Progenitor cell of endocrine pancreas (in vitro differentiated cells): ENCODE measurements around the gene OR56A4. TPM values are rescaled to one million over a fixed set of nuclear protein-coding genes. Genes with fewer than 3 reads are reported as not detected.

Experiments
- DNase-seq: peaks from one replicate; pipeline ENCODE4 v3.0.0; 2021; ENCODE audit warnings: low spot score; ENCODE audit not compliant: unreplicated experiment
- H3K27ac Mint-ChIP-seq: 2 replicates; pipeline ENCODE4 v1.8.0; 2021; ENCODE audit warnings: mild to moderate bottlenecking, moderate library complexity, mixed read lengths
- H3K27me3 Mint-ChIP-seq: 2 replicates; pipeline ENCODE4 v1.8.0; 2021; ENCODE audit warnings: mixed read lengths
- H3K36me3 Mint-ChIP-seq: 2 replicates; pipeline ENCODE4 v1.8.0; 2022; ENCODE audit warnings: mixed read lengths; ENCODE audit not compliant: insufficient read depth
- H3K4me1 Mint-ChIP-seq: 2 replicates; pipeline ENCODE4 v1.8.0; 2021; ENCODE audit warnings: low read depth, mixed read lengths
- H3K4me3 Mint-ChIP-seq: 2 replicates; pipeline ENCODE4 v1.8.0; 2021; ENCODE audit warnings: low read depth, mild to moderate bottlenecking, moderate library complexity, mixed read lengths
- H3K9me3 Mint-ChIP-seq: 2 replicates; pipeline ENCODE4 v1.8.0; 2021; ENCODE audit warnings: low read depth, mixed read lengths
- CTCF ChIP-seq: fragments of 200-600 bp; sonication (generic); IDR thresholded peaks from one replicate; pipeline ENCODE4 v1.5.0; 2021; ENCODE audit warnings: antibody characterized with exemption, mild to moderate bottlenecking; ENCODE audit not compliant: unreplicated experiment
- total RNA-seq: library from RNA; stranded (reverse); gene quantifications from 2 replicates; pipeline ENCODE4 v1.2.1, GENCODE V29; 2021

The OR56A4 gene
- total RNA-seq, 1 donor from 2014 or later: 0.07 TPM

DNA sequence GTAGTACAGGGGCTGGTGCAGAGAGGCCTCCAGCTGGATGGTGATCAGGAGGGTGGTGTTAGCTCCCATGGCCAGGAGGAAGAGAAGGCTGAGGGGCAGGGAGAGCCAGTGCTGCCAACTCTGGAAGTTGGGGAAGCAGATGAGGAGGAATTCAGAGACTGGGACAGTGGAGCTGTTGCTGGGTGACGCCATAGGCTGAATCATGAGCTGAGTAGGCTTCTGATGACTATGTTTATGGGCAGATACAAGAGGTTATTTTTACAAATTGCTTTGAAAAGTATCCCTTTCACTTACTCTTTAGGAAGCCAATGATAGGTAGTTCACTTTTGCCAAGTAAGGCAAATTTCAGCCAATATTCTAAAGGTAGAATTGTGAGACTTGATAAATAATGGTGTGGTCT, 20.8 kb upstream of the OR56A4 start:
- Mint-ChIP-seq H3K4me1 (no peaks in the 10 kb centered on the region), H3K9me3 (no peaks in the 10 kb centered on the region), H3K27ac (no peak overlapping the region), H3K4me3 (no peak overlapping the region), H3K27me3 (no peaks in the 10 kb centered on the region), H3K36me3 (no peaks in the 10 kb centered on the region)
- no peak for DNase-seq
- TF ChIP-seq CTCF: no peak

DNA sequence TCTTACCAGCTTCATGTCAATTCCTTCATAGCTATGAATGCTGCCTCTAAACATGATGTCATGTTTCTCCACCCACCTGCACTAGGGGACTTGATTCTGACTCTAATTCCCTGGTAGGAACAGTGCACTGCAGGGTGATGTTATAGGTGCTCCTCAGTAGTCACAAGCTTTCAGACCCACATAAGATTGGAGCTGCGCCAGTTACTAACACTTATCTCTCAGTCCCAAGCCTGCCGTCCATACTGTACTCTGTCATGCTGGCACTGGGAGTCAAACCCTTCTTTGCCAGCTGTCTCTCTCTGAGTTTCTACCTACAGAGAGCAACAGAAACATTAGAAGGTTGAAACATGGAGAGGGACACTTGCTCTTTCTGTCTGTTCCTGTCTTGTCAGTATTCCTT, 18.3 kb upstream of the OR56A4 start:
- H3K4me3 Mint-ChIP-seq: no peak overlapping the region
- no peaks in the 10 kb centered on the region for H3K36me3 Mint-ChIP-seq
- H3K4me1 Mint-ChIP-seq: no peaks in the 10 kb centered on the region
- no peaks in the 10 kb centered on the region for H3K27me3 Mint-ChIP-seq
- no peak for DNase-seq
- no peak for TF ChIP-seq CTCF
- H3K27ac Mint-ChIP-seq: no peak overlapping the region
- no peaks in the 10 kb centered on the region for H3K9me3 Mint-ChIP-seq

GRCh38 chr11:6022956-6023355, 16.2 kb upstream of the OR56A4 start:
- TF ChIP-seq CTCF: peak; percentile 70
- Mint-ChIP-seq H3K36me3 (no peaks in the 10 kb centered on the region), H3K27me3 (no peaks in the 10 kb centered on the region), H3K27ac (no peak overlapping the region), H3K4me3 (no peak overlapping the region), H3K9me3 (no peaks in the 10 kb centered on the region), H3K4me1 (no peaks in the 10 kb centered on the region)
- DNase-seq: no peak

DNA sequence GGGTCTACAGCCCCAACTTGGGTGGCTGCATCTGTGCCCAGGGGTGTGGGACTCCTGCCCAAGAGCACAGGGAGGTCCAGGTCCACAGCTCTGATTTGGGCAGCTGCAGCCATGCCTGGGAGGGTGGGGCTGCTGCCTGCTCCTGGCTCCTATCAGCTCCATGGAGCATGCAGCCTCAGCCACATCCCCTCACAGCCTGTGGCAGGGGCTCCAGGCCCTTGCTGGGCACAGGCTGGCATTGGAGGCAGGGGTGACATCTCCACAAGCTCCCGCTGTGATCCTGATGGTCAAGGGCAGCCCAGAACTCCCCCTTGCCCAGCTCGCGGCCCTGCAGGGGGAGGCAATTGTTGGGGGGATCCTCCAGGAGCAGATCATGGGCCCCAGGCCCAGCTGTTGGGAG, 6.3 kb upstream of the OR56A4 start:
- Mint-ChIP-seq H3K4me1 (no peaks in the 10 kb centered on the region), H3K4me3 (no peak overlapping the region), H3K36me3 (no peaks in the 10 kb centered on the region), H3K27me3 (peaks cover 3% of the 10 kb centered on the region), H3K27ac (no peak overlapping the region), H3K9me3 (no peaks in the 10 kb centered on the region)
- TF ChIP-seq CTCF: no peak
- no peak for DNase-seq

- Mint-ChIP-seq H3K4me1 (no peaks in the 10 kb centered on the region), H3K27ac (no peak overlapping the region), H3K36me3 (no peaks in the 10 kb centered on the region), H3K9me3 (no peaks in the 10 kb centered on the region), H3K27me3 (peaks cover 3% of the 10 kb centered on the region), H3K4me3 (no peak overlapping the region)
- DNase-seq: no peak
- no peak for TF ChIP-seq CTCF
These were observed 5.4 kb upstream of the OR56A4 start for GRCh38 chr11:6012035-6012668.
